Peyer's patch (tissue), 4 donors: ENCODE data around the gene ARHGAP27.

ENCODE experiments used
- POLR2A ChIP-seq, 2 donors: fragments of 450-650 bp; IDR thresholded peaks; one replicate each; pipeline ENCODE4 v1.5.1; 2017; ENCODE audit warnings: antibody characterized with exemption in 2 of 2, mild to moderate bottlenecking in 2 of 2, moderate library complexity in 2 of 2
- TF ChIP-seq, protein P1 (sequence below), 6 experiments: fragments of 450-650 bp in 4 of 6; fragments of 200-600 bp in 2 of 6; sonication (generic) in 1 of 6; IDR thresholded peaks; one replicate each; pipeline ENCODE4 v1.5.1; 2017 to 2019; ENCODE audit warnings: antibody characterized with exemption in 6 of 6, mild to moderate bottlenecking in 3 of 6, moderate library complexity in 1 of 6

DNA sequence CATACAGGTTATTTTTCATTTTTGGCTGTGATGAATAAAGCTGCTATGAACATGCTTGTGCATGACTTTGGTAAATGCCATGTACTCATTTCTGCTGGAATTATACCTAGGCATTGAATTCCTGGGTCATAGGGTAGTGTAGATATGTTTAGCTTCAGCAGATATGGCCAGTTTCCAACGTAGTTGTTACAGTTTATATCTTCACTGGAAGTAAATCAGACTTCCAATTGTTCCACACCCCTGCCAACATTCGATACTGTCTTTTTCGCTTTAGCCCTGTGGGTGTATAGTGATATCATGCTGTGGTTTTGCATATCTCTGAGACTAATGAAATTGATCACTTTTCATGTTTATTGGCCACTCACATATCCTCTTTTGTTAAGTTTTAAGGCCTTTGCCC lies 50.4 kb downstream of the ARHGAP27 start:
- TF ChIP-seq, protein P1, sequence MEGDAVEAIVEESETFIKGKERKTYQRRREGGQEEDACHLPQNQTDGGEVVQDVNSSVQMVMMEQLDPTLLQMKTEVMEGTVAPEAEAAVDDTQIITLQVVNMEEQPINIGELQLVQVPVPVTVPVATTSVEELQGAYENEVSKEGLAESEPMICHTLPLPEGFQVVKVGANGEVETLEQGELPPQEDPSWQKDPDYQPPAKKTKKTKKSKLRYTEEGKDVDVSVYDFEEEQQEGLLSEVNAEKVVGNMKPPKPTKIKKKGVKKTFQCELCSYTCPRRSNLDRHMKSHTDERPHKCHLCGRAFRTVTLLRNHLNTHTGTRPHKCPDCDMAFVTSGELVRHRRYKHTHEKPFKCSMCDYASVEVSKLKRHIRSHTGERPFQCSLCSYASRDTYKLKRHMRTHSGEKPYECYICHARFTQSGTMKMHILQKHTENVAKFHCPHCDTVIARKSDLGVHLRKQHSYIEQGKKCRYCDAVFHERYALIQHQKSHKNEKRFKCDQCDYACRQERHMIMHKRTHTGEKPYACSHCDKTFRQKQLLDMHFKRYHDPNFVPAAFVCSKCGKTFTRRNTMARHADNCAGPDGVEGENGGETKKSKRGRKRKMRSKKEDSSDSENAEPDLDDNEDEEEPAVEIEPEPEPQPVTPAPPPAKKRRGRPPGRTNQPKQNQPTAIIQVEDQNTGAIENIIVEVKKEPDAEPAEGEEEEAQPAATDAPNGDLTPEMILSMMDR (IDR thresholded peaks at IDR 0.05) = no peak
- no peak for TF ChIP-seq POLR2A (IDR thresholded peaks at IDR 0.05)
